ENCODE measurements around the gene NOP10.

The NOP10 gene

GRCh38 chr15:34330279-34330678 is 12.7 kb downstream of the NOP10 start:
- DNase-seq, result no peak

- no peak for DNase-seq
Observed at GRCh38 chr15:34329006-34329405, 13.9 kb downstream of the NOP10 start.

- no peak for DNase-seq
Observed at GRCh38 chr15:34327906-34328305, 15.0 kb downstream of the NOP10 start.

- DNase-seq, result no peak
Observed at GRCh38 chr15:34325368-34325767, 17.6 kb downstream of the NOP10 start.

- DNase-seq, result no peak
Observed at GRCh38 chr15:34324933-34325332, 18.0 kb downstream of the NOP10 start.

GRCh38 chr15:34323217-34323616 is 19.7 kb downstream of the NOP10 start:
- no peak for DNase-seq

GRCh38 chr15:34318277-34319079 is 24.5 kb downstream of the NOP10 start:
- DNase-seq, result peak; percentile 83

GRCh38 chr15:34314491-34315490 is 28.1 kb downstream of the NOP10 start:
- DNase-seq, result peak; percentile 67

- DNase-seq, result peak; percentile 86
Observed at GRCh38 chr15:34311563-34311962, 31.4 kb downstream of the NOP10 start.

- no peak for DNase-seq
Observed at GRCh38 chr15:34304613-34305012, 38.3 kb downstream of the NOP10 start.

- DNase-seq, result no peak
Observed at GRCh38 chr15:34301058-34301457, 41.9 kb downstream of the NOP10 start.

- DNase-seq, result no peak
Observed at GRCh38 chr15:34297059-34297458, 45.9 kb downstream of the NOP10 start.

GRCh38 chr15:34292621-34293020 is 50.3 kb downstream of the NOP10 start:
- DNase-seq, result no peak
